HL-60 (cell line): Measurements from ENCODE around the gene PTPRN2.

Experiments used
- DNase-seq, 2 experiments: peaks; one replicate each; pipeline ENCODE4 v3.0.0-alpha.2; 2010 to 2020; ENCODE audit warnings: low read depth in 1 of 2, low spot score in 1 of 2
- H3K27ac ChIP-seq: fragments of 250-450 bp; sonication (Bioruptor Pico); replicated peaks from 2 replicates; pipeline ENCODE4 v1.5.1; 2020; ENCODE audit warnings: mild to moderate bottlenecking, moderate library complexity
- H3K27me3 ChIP-seq: fragments of 250-450 bp; sonication (Bioruptor Pico); 2 replicates; pipeline ENCODE4 v1.5.1; 2021; ENCODE audit warnings: mild to moderate bottlenecking, moderate library complexity; ENCODE audit not compliant: insufficient read depth, poor library complexity, severe bottlenecking
- H3K4me3 ChIP-seq: replicated peaks from 2 replicates; pipeline ENCODE4 v1.5.1; 2011; ENCODE audit warnings: mild to moderate bottlenecking, control low read depth, low read length; ENCODE audit not compliant: insufficient read depth
- CTCF ChIP-seq: IDR thresholded peaks from one replicate; pipeline ENCODE4 v1.5.1; 2011; ENCODE audit warnings: low read length, control low read depth, inconsistent platforms; ENCODE audit not compliant: insufficient read depth
- GABPA ChIP-seq: IDR thresholded peaks from 2 replicates; pipeline ENCODE4 v1.6.1; 2012; ENCODE audit warnings: low read depth
- POLR2AphosphoS5 ChIP-seq: IDR thresholded peaks from 2 replicates; pipeline ENCODE4 v1.6.1; 2012; ENCODE audit warnings: low read depth
- REST ChIP-seq: IDR thresholded peaks from 2 replicates; pipeline ENCODE4 v1.6.1; 2012; ENCODE audit warnings: low read depth; ENCODE audit not compliant: insufficient replicate concordance
- SPI1 ChIP-seq: IDR thresholded peaks from 2 replicates; pipeline ENCODE4 v1.6.1; 2012; ENCODE audit warnings: low read depth, mild to moderate bottlenecking, borderline replicate concordance

The PTPRN2 gene

GRCh38 chr7:158397885-158398284, 189.7 kb downstream of the PTPRN2 start:
- no peak overlapping the region for H3K27ac ChIP-seq
- DNase-seq, result no peak
- H3K27me3 ChIP-seq, result no peaks in the 10 kb centered on the region
- H3K4me3 ChIP-seq, result no peak overlapping the region
- TF ChIP-seq REST, result no peak
- no peak for TF ChIP-seq GABPA
- TF ChIP-seq SPI1, result no peak
- TF ChIP-seq CTCF, result no peak

GRCh38 chr7:158396982-158397862, 190.4 kb downstream of the PTPRN2 start:
- H3K27ac ChIP-seq, result no peak overlapping the region
- H3K27me3 ChIP-seq, result no peaks in the 10 kb centered on the region
- no peak for TF ChIP-seq CTCF
- TF ChIP-seq SPI1, result no peak
- no peak for TF ChIP-seq GABPA
- no peak overlapping the region for H3K4me3 ChIP-seq
- DNase-seq, result no peak

- DNase-seq, result no peak
- Histone ChIP-seq H3K27me3 (no peaks in the 10 kb centered on the region), H3K4me3 (no peak overlapping the region), H3K27ac (no peak overlapping the region)
- TF ChIP-seq GABPA (no peak), SPI1 (no peak), REST (no peak), CTCF (no peak), POLR2AphosphoS5 (no peak)
These were observed 191.2 kb downstream of the PTPRN2 start for GRCh38 chr7:158396301-158396905.
